Hepatocyte (in vitro differentiated cells): ENCODE data around the gene C12orf42. TPM values are rescaled to one million over a fixed set of nuclear protein-coding genes. Genes with fewer than 3 reads are reported as not detected.

Experiments
- DNase-seq: peaks from one replicate; pipeline ENCODE4 v3.0.0-alpha.2; 2016; ENCODE audit warnings: low spot score
- H2AFZ ChIP-seq: fragments of 200-600 bp; sonication (generic); 2 replicates; pipeline ENCODE4 v1.6.0; 2016; ENCODE audit warnings: antibody characterized with exemption, mild to moderate bottlenecking
- H3K27ac ChIP-seq: fragments of 200-600 bp; sonication (generic); 2 replicates; pipeline ENCODE4 v1.5.1; 2016; ENCODE audit warnings: mild to moderate bottlenecking
- H3K27me3 ChIP-seq: fragments of 200-600 bp; sonication (generic); 2 replicates; pipeline ENCODE4 v1.6.1; 2016
- H3K36me3 ChIP-seq: fragments of 200-600 bp; sonication (generic); replicated peaks from 2 replicates; pipeline ENCODE4 v1.5.1; 2016; ENCODE audit warnings: low read depth; ENCODE audit not compliant: insufficient read depth
- H3K4me1 ChIP-seq: fragments of 200-600 bp; sonication (generic); 2 replicates; pipeline ENCODE4 v1.5.1; 2016; ENCODE audit warnings: mild to moderate bottlenecking, moderate library complexity; ENCODE audit not compliant: insufficient read depth
- H3K4me2 ChIP-seq: fragments of 200-600 bp; sonication (generic); 2 replicates; pipeline ENCODE4 v1.6.0; 2016
- H3K4me3 ChIP-seq: fragments of 200-600 bp; sonication (generic); 2 replicates; pipeline ENCODE4 v1.5.1; 2016; ENCODE audit warnings: mild to moderate bottlenecking
- H3K79me2 ChIP-seq: fragments of 200-600 bp; sonication (generic); 2 replicates; pipeline ENCODE4 v1.6.0; 2017; ENCODE audit warnings: mild to moderate bottlenecking
- H3K9me2 ChIP-seq: fragments of 200-600 bp; sonication (generic); replicated peaks from 2 replicates; pipeline ENCODE4 v1.6.0; 2017; ENCODE audit warnings: mild to moderate bottlenecking; ENCODE audit not compliant: insufficient read depth
- H3K9me3 ChIP-seq: fragments of 200-600 bp; sonication (generic); 2 replicates; pipeline ENCODE4 v1.5.1; 2016; ENCODE audit warnings: low read depth, mild to moderate bottlenecking
- H4K20me1 ChIP-seq: fragments of 200-600 bp; sonication (generic); 2 replicates; pipeline ENCODE4 v1.6.0; 2016; ENCODE audit warnings: mild to moderate bottlenecking; ENCODE audit not compliant: insufficient read depth, poor library complexity, severe bottlenecking
- CTCF ChIP-seq: fragments of 200-600 bp; sonication (generic); IDR thresholded peaks from 2 replicates; pipeline ENCODE4 v1.5.1; 2016; ENCODE audit warnings: antibody characterized with exemption, mild to moderate bottlenecking; ENCODE audit not compliant: poor library complexity
- EZH2 ChIP-seq: fragments of 200-600 bp; sonication (generic); IDR thresholded peaks from 2 replicates; pipeline ENCODE4 v1.6.1; 2016; ENCODE audit warnings: antibody characterized with exemption, mild to moderate bottlenecking, borderline replicate concordance
- EZH2phosphoT487 ChIP-seq: fragments of 200-600 bp; sonication (generic); IDR thresholded peaks from one replicate; pipeline ENCODE4 v1.6.1; 2018; ENCODE audit warnings: antibody characterized with exemption, mild to moderate bottlenecking, low read depth, moderate library complexity; ENCODE audit not compliant: unreplicated experiment, severe bottlenecking
- WGBS: methylation state at CpG from one replicate; pipeline ENCODE4 v1.1.6; 2016; ENCODE audit warnings: low lambda C conversion rate; ENCODE audit errors: missing lambda C conversion rate; 5-methylcytosine and 5-hydroxymethylcytosine counted together
- polyA plus RNA-seq: library from polyadenylated mRNA; unstranded; fragments of >200 nt; fragmentation: Nextera tagmentation; extraction: Ambion mirVana; gene quantifications from 2 replicates; pipeline ENCODE4 v1.2.1, GENCODE V29; 2016
- total RNA-seq: library from RNA; depleted of rRNA; stranded (reverse); fragments of >200 nt; gene quantifications from 2 replicates; pipeline ENCODE4 v1.2.3, GENCODE V29; 2014

C12orf42 gene
- total and polyA plus RNA-seq, 2 experiments from 2014 or later: not detected

GRCh38 chr12:103494051-103494733 is 1.6 kb downstream of the C12orf42 start:
- no peak for DNase-seq
- H3K36me3 ChIP-seq: no peaks in the 10 kb centered on the region
- no peak overlapping the region for H3K27ac ChIP-seq
- H3K4me3 ChIP-seq: no peak overlapping the region
- H3K9me3 ChIP-seq: no peaks in the 10 kb centered on the region
- H2AFZ ChIP-seq: no peak overlapping the region
- peaks cover 44% of the 10 kb centered on the region for H3K27me3 ChIP-seq
- peaks cover 9% of the 10 kb centered on the region for H3K4me1 ChIP-seq
- WGBS: 82% methylated on average over 5 of the region's 5 CpGs
- H3K4me2 ChIP-seq: no peak overlapping the region
- no peaks in the 10 kb centered on the region for H3K79me2 ChIP-seq
- H4K20me1 ChIP-seq: no peaks in the 10 kb centered on the region
- H3K9me2 ChIP-seq: no peaks in the 10 kb centered on the region
- TF ChIP-seq CTCF: no peak
- no peak for TF ChIP-seq EZH2
- no peak for TF ChIP-seq EZH2phosphoT487

DNA sequence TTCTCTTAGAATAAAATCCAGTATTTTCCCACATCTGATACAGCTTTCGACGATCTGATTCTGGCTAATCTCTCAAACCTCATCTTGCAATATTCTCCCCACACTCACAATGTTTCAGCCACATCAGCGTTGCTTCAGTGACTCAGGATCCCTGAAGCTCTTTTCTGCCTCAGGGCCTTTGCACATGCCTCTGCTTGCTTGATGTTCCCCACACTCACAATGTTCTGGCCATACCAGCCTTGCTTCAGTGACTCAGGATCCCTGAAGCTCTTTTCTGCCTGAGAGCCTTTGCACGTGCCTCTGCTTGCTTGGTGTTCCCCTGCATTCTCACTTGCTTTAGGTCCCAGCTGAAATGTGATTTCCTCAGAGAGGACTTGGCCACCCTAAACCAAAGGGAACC is 2.6 kb downstream of the C12orf42 start:
- Histone ChIP-seq H2AFZ (no peak overlapping the region), H3K4me3 (no peak overlapping the region), H3K9me3 (no peaks in the 10 kb centered on the region), H3K4me1 (peaks cover 9% of the 10 kb centered on the region), H4K20me1 (no peaks in the 10 kb centered on the region), H3K27me3 (peaks cover 44% of the 10 kb centered on the region), H3K4me2 (no peak overlapping the region), H3K79me2 (no peaks in the 10 kb centered on the region), H3K27ac (no peak overlapping the region), H3K36me3 (no peaks in the 10 kb centered on the region), H3K9me2 (no peaks in the 10 kb centered on the region)
- no peak for DNase-seq
- TF ChIP-seq EZH2phosphoT487 (no peak), EZH2 (no peak), CTCF (no peak)
- 91% methylated on average over 4 of the region's 4 CpGs for WGBS

GRCh38 chr12:103482365-103482764 is 13.4 kb downstream of the C12orf42 start:
- H4K20me1 ChIP-seq: no peaks in the 10 kb centered on the region
- no peaks in the 10 kb centered on the region for H3K79me2 ChIP-seq
- no peak overlapping the region for H3K4me3 ChIP-seq
- DNase-seq: no peak
- H3K27me3 ChIP-seq: no peaks in the 10 kb centered on the region
- no peak overlapping the region for H3K4me2 ChIP-seq
- 68% methylated on average over 4 of the region's 4 CpGs for WGBS
- no peaks in the 10 kb centered on the region for H3K9me2 ChIP-seq
- H3K27ac ChIP-seq: no peak overlapping the region
- TF ChIP-seq EZH2phosphoT487: no peak
- no peak for TF ChIP-seq EZH2
- no peak for TF ChIP-seq CTCF
- no peaks in the 10 kb centered on the region for H3K36me3 ChIP-seq
- H2AFZ ChIP-seq: no peak overlapping the region
- H3K9me3 ChIP-seq: no peaks in the 10 kb centered on the region
- H3K4me1 ChIP-seq: no peaks in the 10 kb centered on the region
